Mucosa of rectum (tissue), 2 donors: ENCODE measurements around the gene NANOS3.
"Not testable (repeated sequence)": the region's sequence is repeated elsewhere in the genome, so short reads cannot be mapped to it uniquely, and the experiment has no call there.

ENCODE experiments used
- H3K27ac ChIP-seq, 2 donors: one replicate each; pipeline ENCODE4 v1.7.0; 2013; ENCODE audit warnings: inconsistent platforms in 2 of 2, low read depth in 2 of 2, low read length in 2 of 2
- H3K27me3 ChIP-seq, 2 donors: one replicate each; pipeline ENCODE4 v1.7.0; 2013; ENCODE audit warnings: low read length in 2 of 2; ENCODE audit not compliant: control insufficient read depth in 2 of 2, insufficient read depth in 2 of 2
- H3K36me3 ChIP-seq, 2 donors: one replicate each; pipeline ENCODE4 v1.7.0; 2013; ENCODE audit warnings: low read length in 2 of 2; ENCODE audit not compliant: control insufficient read depth in 2 of 2, insufficient read depth in 2 of 2
- H3K4me1 ChIP-seq, 2 donors: one replicate each; pipeline ENCODE4 v1.7.0; 2013; ENCODE audit warnings: low read length in 2 of 2, mild to moderate bottlenecking in 1 of 2; ENCODE audit not compliant: control insufficient read depth in 2 of 2, insufficient read depth in 2 of 2
- H3K4me3 ChIP-seq, 2 donors: one replicate each; pipeline ENCODE4 v1.7.0; 2013; ENCODE audit warnings: low read length in 2 of 2
- H3K9ac ChIP-seq, 2 donors: one replicate each; pipeline ENCODE4 v1.7.0; 2013; ENCODE audit warnings: low read length in 2 of 2, low read depth in 1 of 2, mild to moderate bottlenecking in 1 of 2
- H3K9me3 ChIP-seq, 2 donors: one replicate each; pipeline ENCODE4 v1.7.0; 2013; ENCODE audit warnings: low read length in 2 of 2; ENCODE audit not compliant: control insufficient read depth in 2 of 2
- donor health status: healthy.
- donor health status: Normal muscosa, but diverticular disease.

Gene NANOS3

GRCh38 chr19:13844130-13844631, 32.8 kb upstream of the NANOS3 start:
- Histone ChIP-seq H3K9ac (peak overlapping the region; percentile 24 to 96), H3K27ac (peak overlapping the region; percentile 97 to 100), H3K27me3 (no peaks in the 10 kb centered on the region), H3K4me1 (peaks cover 51 to 69% of the 10 kb centered on the region in 2 donors), H3K4me3 (no peak overlapping the region), H3K9me3 (no peaks in the 10 kb centered on the region), H3K36me3 (no peaks in the 10 kb centered on the region)

GRCh38 chr19:13846557-13847406, 30.2 kb upstream of the NANOS3 start:
- no peaks in the 10 kb centered on the region for H3K9me3 ChIP-seq
- H3K4me3 ChIP-seq: peak overlapping the region; percentile 63 to 76
- H3K27ac ChIP-seq: peak overlapping the region; percentile 100
- H3K4me1 ChIP-seq: peaks cover 40 to 62% of the 10 kb centered on the region in 2 donors
- peak overlapping the region; percentile 75 to 77 for H3K9ac ChIP-seq
- no peaks in the 10 kb centered on the region for H3K27me3 ChIP-seq
- no peaks in the 10 kb centered on the region for H3K36me3 ChIP-seq

- Histone ChIP-seq H3K4me3 (peak overlapping the region; percentile 63 to 76), H3K36me3 (no peaks in the 10 kb centered on the region), H3K9ac (peak overlapping the region; percentile 75 to 77), H3K4me1 (peaks cover 40 to 62% of the 10 kb centered on the region in 2 donors), H3K27me3 (no peaks in the 10 kb centered on the region), H3K27ac (peak overlapping the region; percentile 100), H3K9me3 (no peaks in the 10 kb centered on the region)
Observed at GRCh38 chr19:13847407-13848339, 29.3 kb upstream of the NANOS3 start.

- H3K36me3 ChIP-seq: no peaks in the 10 kb centered on the region
- H3K9me3 ChIP-seq: no peaks in the 10 kb centered on the region
- no peaks in the 10 kb centered on the region for H3K27me3 ChIP-seq
- H3K4me3 ChIP-seq: no peak overlapping the region
- H3K4me1 ChIP-seq: peaks cover 36 to 57% of the 10 kb centered on the region in 2 donors
- H3K9ac ChIP-seq: peak overlapping the region in 1 of 2 donors; percentile 77
- H3K27ac ChIP-seq: peak overlapping the region; percentile 100
Observed at GRCh38 chr19:13848340-13848677, 28.6 kb upstream of the NANOS3 start.

- Histone ChIP-seq H3K36me3 (no peaks in the 10 kb centered on the region), H3K4me1 (peaks cover 29 to 50% of the 10 kb centered on the region in 2 donors), H3K9me3 (no peaks in the 10 kb centered on the region), H3K27ac (peak overlapping the region; percentile 40 to 57), H3K27me3 (no peaks in the 10 kb centered on the region), H3K9ac (no peak overlapping the region), H3K4me3 (no peak overlapping the region)
Observed at GRCh38 chr19:13848798-13849676, 27.9 kb upstream of the NANOS3 start.

- no peaks in the 10 kb centered on the region for H3K27me3 ChIP-seq
- H3K9ac ChIP-seq: peak overlapping the region; percentile 80 to 92
- peak overlapping the region; percentile 93 to 96 for H3K27ac ChIP-seq
- no peaks in the 10 kb centered on the region for H3K36me3 ChIP-seq
- no peaks in the 10 kb centered on the region for H3K9me3 ChIP-seq
- H3K4me1 ChIP-seq: peaks cover 28 to 46% of the 10 kb centered on the region in 2 donors
- H3K4me3 ChIP-seq: peak overlapping the region; percentile 70 to 73
Observed at GRCh38 chr19:13849991-13850909, 26.7 kb upstream of the NANOS3 start.

- Histone ChIP-seq H3K4me1 (peaks cover 31 to 48% of the 10 kb centered on the region in 2 donors), H3K27ac (peak overlapping the region; percentile 93 to 96), H3K27me3 (no peaks in the 10 kb centered on the region), H3K9me3 (no peaks in the 10 kb centered on the region), H3K9ac (peak overlapping the region; percentile 80 to 92), H3K4me3 (peak overlapping the region; percentile 70 to 73), H3K36me3 (no peaks in the 10 kb centered on the region)
Observed at GRCh38 chr19:13850910-13851733, 25.8 kb upstream of the NANOS3 start.

GRCh38 chr19:13851734-13852114, 25.2 kb upstream of the NANOS3 start:
- H3K36me3 ChIP-seq, H3K27me3 ChIP-seq, H3K9me3 ChIP-seq, H3K4me3 ChIP-seq: not testable (repeated sequence)
- peak overlapping the region in 1 of 2 donors; percentile 53 for H3K9ac ChIP-seq
- peak overlapping the region; percentile 93 to 96 for H3K27ac ChIP-seq
- H3K4me1 ChIP-seq: peaks cover 25 to 42% of the 10 kb centered on the region in 2 donors
